WTC11 (cell line): ENCODE results near the gene CACNB4.

ENCODE experiments used
- ARID4B ChIP-seq: sonication (generic); formaldehyde crosslinking; IDR thresholded peaks from 2 replicates; pipeline ENCODE4 v1.8.0; 2023; ENCODE audit warnings: missing genetic modification reagents, mild to moderate bottlenecking, borderline replicate concordance
- CBFB ChIP-seq: sonication (generic); formaldehyde crosslinking; IDR thresholded peaks from 2 replicates; pipeline ENCODE4 v1.8.1; 2022; ENCODE audit warnings: mild to moderate bottlenecking, low read depth, missing genetic modification reagents
- CTCF ChIP-seq: fragments of 200-600 bp; IDR thresholded peaks from 2 replicates; pipeline ENCODE4 v1.8.0; 2022; ENCODE audit warnings: antibody characterized with exemption
- ESRRA ChIP-seq: sonication (generic); formaldehyde crosslinking; IDR thresholded peaks from 2 replicates; pipeline ENCODE4 v1.8.1; 2022; ENCODE audit warnings: mild to moderate bottlenecking, missing genetic modification reagents, borderline replicate concordance
- MAX ChIP-seq: sonication (generic); formaldehyde crosslinking; IDR thresholded peaks from 2 replicates; pipeline ENCODE4 v1.8.0; 2022; ENCODE audit warnings: mild to moderate bottlenecking, missing genetic modification reagents
- NR2C2 ChIP-seq: sonication (generic); formaldehyde crosslinking; IDR thresholded peaks from 2 replicates; pipeline ENCODE4 v1.8.0; 2022; ENCODE audit warnings: mild to moderate bottlenecking, missing genetic modification reagents
- PREB ChIP-seq: sonication (generic); formaldehyde crosslinking; IDR thresholded peaks from 2 replicates; pipeline ENCODE4 v1.8.1; 2022; ENCODE audit warnings: mild to moderate bottlenecking, missing genetic modification reagents, moderate library complexity, borderline replicate concordance
- TCF7 ChIP-seq: sonication (generic); formaldehyde crosslinking; IDR thresholded peaks from 2 replicates; pipeline ENCODE4 v1.8.0; 2022; ENCODE audit warnings: mild to moderate bottlenecking, low read depth, missing genetic modification reagents, moderate library complexity
- ZNF425 ChIP-seq: fragments of 250-450 bp; sonication (Bioruptor Pico); conservative IDR thresholded peaks from 2 replicates; pipeline ENCODE4 v1.9.0; 2021; ENCODE audit warnings: mild to moderate bottlenecking

- TF ChIP-seq CTCF (no peak), NR2C2 (no peak), ZNF425 (no peak), CBFB (CRISPR knock-in tag) (no peak), PREB (CRISPR knock-in tag) (no peak), ESRRA (no peak), TCF7 (CRISPR knock-in tag) (no peak), ARID4B (CRISPR knock-in tag) (no peak), MAX (CRISPR knock-in tag) (no peak)
These were observed 269.9 kb downstream of the CACNB4 start for GRCh38 chr2:151828890-151829324.
